Tibial nerve (tissue), 3 donors: Measurements from ENCODE around the gene ADAP1.

Experiments
- POLR2A ChIP-seq, 2 donors: fragments of 450-650 bp; IDR thresholded peaks; one replicate each; pipeline ENCODE4 v1.6.1; 2017; ENCODE audit warnings: antibody characterized with exemption in 2 of 2, mild to moderate bottlenecking in 2 of 2, moderate library complexity in 2 of 2
- TF ChIP-seq, protein P1 (sequence below), 5 experiments: fragments of 200-600 bp in 3 of 5; fragments of 450-650 bp in 2 of 5; sonication (generic) in 3 of 5; IDR thresholded peaks; one replicate each; pipeline ENCODE4 v1.5.1; 2016 to 2019; ENCODE audit warnings: antibody characterized with exemption in 5 of 5, mild to moderate bottlenecking in 3 of 5, moderate library complexity in 2 of 5

GRCh38 chr7:867406-868188 is 86.9 kb downstream of the ADAP1 start:
- TF ChIP-seq, protein P1, sequence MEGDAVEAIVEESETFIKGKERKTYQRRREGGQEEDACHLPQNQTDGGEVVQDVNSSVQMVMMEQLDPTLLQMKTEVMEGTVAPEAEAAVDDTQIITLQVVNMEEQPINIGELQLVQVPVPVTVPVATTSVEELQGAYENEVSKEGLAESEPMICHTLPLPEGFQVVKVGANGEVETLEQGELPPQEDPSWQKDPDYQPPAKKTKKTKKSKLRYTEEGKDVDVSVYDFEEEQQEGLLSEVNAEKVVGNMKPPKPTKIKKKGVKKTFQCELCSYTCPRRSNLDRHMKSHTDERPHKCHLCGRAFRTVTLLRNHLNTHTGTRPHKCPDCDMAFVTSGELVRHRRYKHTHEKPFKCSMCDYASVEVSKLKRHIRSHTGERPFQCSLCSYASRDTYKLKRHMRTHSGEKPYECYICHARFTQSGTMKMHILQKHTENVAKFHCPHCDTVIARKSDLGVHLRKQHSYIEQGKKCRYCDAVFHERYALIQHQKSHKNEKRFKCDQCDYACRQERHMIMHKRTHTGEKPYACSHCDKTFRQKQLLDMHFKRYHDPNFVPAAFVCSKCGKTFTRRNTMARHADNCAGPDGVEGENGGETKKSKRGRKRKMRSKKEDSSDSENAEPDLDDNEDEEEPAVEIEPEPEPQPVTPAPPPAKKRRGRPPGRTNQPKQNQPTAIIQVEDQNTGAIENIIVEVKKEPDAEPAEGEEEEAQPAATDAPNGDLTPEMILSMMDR (IDR thresholded peaks at IDR 0.05) = no peak
- no peak for TF ChIP-seq POLR2A (IDR thresholded peaks at IDR 0.05)
